ENCODE results near the gene EPN2.

DNA sequence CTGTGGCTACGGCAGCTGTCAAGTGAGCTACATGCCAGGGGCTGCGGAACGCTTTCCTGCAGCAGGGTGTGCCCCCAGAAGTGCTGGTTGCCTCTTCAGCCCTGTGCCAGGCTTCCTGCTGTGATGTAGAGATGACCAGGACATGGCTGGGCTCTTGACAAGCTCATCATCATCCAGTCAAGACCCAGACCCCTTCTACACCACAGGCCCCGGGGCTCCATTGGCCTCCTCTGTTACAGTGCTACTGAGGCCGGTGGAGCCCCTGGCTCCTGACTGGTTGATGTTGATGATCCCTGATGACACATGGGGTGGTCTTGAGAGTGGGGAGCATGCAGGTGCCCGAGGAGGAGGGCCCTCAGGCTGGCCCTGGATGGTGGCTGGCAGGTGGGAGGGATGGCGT lies 75.2 kb downstream of the EPN2 start:
- TF ChIP-seq, protein P1, sequence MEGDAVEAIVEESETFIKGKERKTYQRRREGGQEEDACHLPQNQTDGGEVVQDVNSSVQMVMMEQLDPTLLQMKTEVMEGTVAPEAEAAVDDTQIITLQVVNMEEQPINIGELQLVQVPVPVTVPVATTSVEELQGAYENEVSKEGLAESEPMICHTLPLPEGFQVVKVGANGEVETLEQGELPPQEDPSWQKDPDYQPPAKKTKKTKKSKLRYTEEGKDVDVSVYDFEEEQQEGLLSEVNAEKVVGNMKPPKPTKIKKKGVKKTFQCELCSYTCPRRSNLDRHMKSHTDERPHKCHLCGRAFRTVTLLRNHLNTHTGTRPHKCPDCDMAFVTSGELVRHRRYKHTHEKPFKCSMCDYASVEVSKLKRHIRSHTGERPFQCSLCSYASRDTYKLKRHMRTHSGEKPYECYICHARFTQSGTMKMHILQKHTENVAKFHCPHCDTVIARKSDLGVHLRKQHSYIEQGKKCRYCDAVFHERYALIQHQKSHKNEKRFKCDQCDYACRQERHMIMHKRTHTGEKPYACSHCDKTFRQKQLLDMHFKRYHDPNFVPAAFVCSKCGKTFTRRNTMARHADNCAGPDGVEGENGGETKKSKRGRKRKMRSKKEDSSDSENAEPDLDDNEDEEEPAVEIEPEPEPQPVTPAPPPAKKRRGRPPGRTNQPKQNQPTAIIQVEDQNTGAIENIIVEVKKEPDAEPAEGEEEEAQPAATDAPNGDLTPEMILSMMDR (conservative IDR thresholded peaks at IDR 0.05 in 1 of 2, IDR thresholded peaks at IDR 0.05 in 1 of 2; ENCODE audit: extremely low read depth in 1 of 2, insufficient read depth in 1 of 2, low read depth in 1 of 2, low read length in 2 of 2): no peak
- no peak for TF ChIP-seq EZH2 (IDR thresholded peaks at IDR 0.05; ENCODE audit: borderline replicate concordance, low read length)

Measured in mammary epithelial cell (primary cell).